Hepatocyte (in vitro differentiated cells): ENCODE results near the gene BRWD1.

ENCODE experiments used
- EZH2 ChIP-seq: fragments of 200-600 bp; sonication (generic); IDR thresholded peaks from 2 replicates; pipeline ENCODE4 v1.6.1; 2016; ENCODE audit warnings: antibody characterized with exemption, mild to moderate bottlenecking, borderline replicate concordance
- EZH2phosphoT487 ChIP-seq: fragments of 200-600 bp; sonication (generic); IDR thresholded peaks from one replicate; pipeline ENCODE4 v1.6.1; 2018; ENCODE audit warnings: antibody characterized with exemption, mild to moderate bottlenecking, low read depth, moderate library complexity; ENCODE audit not compliant: unreplicated experiment, severe bottlenecking
- TF ChIP-seq, protein P1 (sequence below): fragments of 200-600 bp; sonication (generic); IDR thresholded peaks from 2 replicates; pipeline ENCODE4 v1.5.1; 2016; ENCODE audit warnings: antibody characterized with exemption, mild to moderate bottlenecking; ENCODE audit not compliant: poor library complexity

GRCh38 chr21:39221997-39222486, 91.4 kb downstream of the BRWD1 start:
- TF ChIP-seq EZH2 (no peak), EZH2phosphoT487 (no peak)
- TF ChIP-seq, protein P1, sequence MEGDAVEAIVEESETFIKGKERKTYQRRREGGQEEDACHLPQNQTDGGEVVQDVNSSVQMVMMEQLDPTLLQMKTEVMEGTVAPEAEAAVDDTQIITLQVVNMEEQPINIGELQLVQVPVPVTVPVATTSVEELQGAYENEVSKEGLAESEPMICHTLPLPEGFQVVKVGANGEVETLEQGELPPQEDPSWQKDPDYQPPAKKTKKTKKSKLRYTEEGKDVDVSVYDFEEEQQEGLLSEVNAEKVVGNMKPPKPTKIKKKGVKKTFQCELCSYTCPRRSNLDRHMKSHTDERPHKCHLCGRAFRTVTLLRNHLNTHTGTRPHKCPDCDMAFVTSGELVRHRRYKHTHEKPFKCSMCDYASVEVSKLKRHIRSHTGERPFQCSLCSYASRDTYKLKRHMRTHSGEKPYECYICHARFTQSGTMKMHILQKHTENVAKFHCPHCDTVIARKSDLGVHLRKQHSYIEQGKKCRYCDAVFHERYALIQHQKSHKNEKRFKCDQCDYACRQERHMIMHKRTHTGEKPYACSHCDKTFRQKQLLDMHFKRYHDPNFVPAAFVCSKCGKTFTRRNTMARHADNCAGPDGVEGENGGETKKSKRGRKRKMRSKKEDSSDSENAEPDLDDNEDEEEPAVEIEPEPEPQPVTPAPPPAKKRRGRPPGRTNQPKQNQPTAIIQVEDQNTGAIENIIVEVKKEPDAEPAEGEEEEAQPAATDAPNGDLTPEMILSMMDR = no peak
